ENCODE measurements around the gene AIF1L. TPM values are rescaled to one million over a fixed set of nuclear protein-coding genes. Genes with fewer than 3 reads are reported as not detected.

The AIF1L gene
- total RNA-seq, 1 donor from 2014 or later: 13.2 TPM

GRCh38 chr9:131076347-131077195 is 19.8 kb upstream of the AIF1L start:
- DNase-seq (ENCODE audit: low spot score): no peak

DNA sequence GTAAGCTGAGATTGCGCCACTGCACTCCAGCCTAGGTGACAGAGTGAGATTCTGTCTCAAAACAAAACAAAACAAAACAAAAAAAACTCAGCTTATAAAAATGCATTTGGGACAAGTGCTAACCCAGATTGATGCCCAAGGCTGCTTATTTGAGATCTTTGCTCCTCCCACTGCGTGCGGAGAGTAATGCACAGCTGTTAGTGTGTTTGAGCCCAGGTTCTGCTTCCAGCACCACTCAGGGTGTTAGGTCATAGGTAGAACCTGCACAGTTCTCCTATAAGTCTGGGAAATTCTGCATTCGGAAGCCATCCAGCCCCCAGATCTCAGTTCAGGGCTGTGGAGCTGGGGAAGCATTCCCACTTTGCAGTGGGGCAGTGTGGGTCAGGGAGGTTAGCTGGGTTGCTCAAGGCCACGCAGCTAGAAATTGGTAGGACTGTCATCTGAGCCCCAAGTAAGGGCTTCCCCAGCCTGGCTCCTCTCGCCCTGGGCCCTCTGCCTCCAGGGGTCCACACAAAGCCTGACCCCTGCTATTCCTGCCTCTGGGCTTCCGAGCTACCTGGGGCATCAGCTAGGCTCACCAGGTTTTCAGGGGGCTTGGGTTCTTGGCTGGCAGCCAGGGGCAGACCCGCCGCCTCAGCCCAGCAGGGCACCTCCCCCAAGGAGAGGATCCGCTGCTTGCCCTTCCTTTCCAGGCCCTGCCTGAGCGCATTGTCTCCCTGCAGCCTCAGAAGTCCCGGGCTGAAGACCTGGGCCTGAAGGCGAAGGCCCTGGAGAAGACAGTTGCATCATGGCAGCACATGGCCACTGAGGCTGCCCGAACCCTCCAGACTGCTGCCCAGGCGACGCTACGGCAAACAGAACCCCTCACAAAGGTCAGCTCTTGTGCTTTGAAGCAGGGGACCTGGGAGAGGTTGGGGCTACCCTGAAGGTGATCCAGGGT is 17.6 kb upstream of the AIF1L start:
- no peak for DNase-seq (ENCODE audit: low spot score)

- no peak for DNase-seq (ENCODE audit: low spot score)
These were observed 15.7 kb upstream of the AIF1L start for GRCh38 chr9:131080589-131080988.

GRCh38 chr9:131081868-131082267 is 14.5 kb upstream of the AIF1L start:
- no peak for DNase-seq (ENCODE audit: low spot score)

DNA sequence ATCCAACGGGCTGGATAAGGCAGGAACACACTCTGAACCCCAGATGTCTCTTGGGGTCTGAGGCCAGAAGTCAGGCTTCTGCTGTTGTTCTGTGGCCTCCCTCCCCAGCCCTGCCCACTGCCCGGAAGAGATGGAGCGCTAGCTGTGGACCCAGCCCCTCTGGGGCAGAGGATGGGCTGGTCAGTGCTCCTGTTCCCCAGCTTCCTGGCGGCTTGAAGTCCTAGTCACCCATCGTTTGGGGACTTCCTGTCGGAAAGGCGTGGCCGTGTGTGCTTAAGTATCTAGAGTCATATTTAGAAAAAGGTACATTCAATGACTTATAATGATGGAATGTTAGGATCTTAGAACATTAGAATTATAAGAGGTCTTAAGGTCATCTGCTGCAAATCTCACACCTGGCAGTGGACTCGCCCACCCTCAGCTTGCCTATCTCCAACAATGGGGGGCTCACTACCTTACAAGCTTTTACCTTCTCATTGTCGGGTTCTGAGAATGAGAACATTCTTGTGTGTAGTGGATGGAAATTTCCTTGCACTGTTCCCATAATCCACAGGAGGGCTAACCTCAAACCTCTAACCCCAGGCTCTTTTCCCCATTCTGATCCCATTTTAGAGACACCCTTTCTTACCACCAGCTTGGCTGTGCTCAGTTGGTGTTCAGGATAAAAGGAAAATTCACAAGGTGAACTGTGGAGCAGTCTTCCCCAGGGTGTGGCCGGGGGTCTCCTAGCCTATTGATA is 13.4 kb upstream of the AIF1L start:
- DNase-seq (ENCODE audit: low spot score): no peak

GRCh38 chr9:131084661-131085369 is 11.5 kb upstream of the AIF1L start:
- no peak for DNase-seq (ENCODE audit: low spot score)

DNA sequence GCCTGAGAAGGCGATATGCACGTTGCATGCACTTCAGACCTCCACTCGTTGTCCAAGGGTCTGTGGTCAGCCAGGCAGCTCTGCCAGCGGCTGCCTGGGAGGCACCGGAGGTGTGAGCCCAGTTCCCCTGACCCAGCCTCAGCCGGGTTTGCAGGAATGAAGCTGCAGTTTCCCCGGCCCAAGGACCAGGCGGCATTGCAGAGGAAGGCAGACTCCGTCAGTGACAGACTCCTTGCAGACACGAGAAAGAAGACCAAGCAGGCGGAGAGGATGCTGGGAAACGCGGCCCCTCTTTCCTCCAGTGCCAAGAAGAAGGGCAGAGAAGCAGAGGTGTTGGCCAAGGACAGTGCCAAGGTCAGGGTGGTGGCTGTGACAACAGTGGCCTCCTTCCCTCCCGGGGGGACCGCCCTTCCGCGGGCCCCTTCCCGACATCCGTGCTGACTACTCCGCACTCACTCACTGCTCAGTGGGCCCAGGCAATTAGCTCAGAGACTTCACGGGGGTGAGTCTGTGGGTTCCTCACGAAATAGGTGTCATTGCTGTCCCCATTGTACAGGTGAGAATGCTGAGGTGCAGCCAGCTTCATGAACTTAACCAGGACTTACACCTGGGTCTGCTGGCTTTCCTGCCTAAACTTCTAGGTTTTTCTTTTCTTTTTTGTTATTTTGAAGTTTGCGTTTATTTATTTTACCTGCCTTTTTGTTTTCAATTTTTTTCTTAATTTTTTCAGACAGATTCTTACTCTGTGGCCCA is 10.8 kb upstream of the AIF1L start:
- DNase-seq (ENCODE audit: low spot score): no peak

- DNase-seq (ENCODE audit: low spot score): no peak
These were observed 8.9 kb upstream of the AIF1L start for GRCh38 chr9:131087354-131087893.

DNA sequence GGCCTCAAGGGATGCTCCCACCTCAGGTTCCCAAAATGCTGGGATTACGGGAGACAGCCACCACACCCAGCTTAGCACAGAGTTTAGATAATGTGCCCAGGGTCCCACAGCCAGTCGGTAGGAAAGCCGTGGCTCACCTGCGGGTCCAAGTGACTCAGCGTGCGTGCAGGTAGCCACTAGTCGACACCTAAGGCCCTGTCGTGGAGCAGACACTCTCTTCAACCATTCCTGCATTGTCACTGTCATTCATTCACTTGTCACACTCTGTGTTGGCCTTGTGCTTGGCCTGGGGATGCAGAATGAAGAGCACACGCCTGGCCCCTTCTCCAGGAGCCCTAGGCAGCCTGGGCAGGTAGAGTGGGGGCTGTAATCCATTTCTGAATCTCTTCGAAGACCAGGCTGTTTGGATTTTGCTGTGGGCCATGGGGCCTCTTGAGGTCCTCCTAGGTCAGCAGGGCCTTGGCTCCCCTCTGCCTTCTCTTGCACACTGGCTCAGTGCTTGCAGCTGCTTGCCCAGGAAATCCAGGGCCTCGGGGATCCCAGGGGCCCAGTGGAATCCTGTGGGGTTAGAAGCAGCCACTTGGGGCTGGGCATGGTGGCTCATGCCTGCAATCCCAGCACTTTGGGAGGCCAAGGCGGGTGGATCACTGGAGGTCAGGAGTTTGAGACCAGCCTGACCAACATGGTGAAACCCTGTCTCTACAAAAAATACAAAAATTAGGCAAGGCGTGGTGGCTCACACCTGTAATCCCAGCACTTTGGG is 6.1 kb upstream of the AIF1L start:
- DNase-seq (ENCODE audit: low spot score): no peak

DNA sequence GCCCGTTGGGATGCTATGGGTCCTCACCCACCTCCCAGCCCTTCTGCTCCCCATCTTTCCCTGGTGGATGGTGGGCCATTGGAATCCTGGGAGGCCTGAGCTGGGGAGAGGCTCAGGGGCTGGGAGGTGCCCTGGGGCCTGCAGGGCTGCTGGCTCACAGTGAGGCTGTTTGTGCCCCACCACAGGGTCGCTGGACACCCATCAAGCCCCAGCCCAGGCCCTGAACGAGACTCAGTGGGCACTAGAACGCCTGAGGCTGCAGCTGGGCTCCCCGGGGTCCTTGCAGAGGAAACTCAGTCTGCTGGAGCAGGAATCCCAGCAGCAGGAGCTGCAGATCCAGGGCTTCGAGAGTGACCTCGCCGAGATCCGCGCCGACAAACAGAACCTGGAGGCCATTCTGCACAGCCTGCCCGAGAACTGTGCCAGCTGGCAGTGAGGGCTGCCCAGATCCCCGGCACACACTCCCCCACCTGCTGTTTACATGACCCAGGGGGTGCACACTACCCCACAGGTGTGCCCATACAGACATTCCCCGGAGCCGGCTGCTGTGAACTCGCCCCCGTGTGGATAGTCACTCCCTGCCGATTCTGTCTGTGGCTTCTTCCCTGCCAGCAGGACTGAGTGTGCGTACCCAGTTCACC is 4.9 kb upstream of the AIF1L start:
- no peak for DNase-seq (ENCODE audit: low spot score)

DNA sequence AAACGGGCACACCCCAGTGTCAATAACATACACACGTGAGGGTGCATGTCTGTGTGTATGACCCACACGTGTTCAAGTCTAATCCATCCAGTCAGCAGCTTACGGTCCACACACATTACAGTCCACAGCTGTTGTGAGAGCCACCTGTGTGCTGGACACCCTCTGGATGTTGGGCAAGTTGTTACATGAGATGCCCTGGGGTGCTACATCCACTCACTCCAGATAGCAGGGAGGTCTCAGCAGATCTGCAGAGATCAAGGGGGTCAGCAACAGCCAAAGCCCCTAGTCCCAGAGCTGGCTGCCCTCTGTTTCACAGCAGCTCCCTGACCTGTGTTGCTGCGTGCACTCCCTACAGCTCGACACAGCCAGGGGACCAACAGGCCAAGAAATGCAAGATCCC is 4.3 kb upstream of the AIF1L start:
- DNase-seq (ENCODE audit: low spot score): no peak

GRCh38 chr9:131092548-131093440 is 3.5 kb upstream of the AIF1L start:
- DNase-seq (ENCODE audit: low spot score): no peak

DNA sequence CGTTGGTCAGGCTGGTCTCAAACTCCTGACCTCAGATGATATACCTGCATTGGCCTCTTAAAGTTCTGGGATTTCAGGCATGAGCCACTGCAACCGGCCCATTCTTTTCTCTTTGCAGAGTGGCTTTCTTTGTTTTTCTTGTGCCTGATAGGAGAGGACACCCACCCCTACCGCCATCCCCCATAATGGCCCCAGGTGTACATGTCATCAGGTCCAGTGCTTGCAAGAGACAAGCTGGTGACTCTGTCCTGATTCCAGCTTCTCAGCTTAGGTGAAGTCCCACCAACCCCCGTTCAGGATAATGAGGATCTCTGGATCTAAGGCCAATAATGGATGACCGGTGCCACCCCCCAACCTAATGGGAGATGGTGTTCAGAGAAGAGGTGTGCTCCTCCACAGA is 2.3 kb upstream of the AIF1L start:
- no peak for DNase-seq (ENCODE audit: low spot score)

DNA sequence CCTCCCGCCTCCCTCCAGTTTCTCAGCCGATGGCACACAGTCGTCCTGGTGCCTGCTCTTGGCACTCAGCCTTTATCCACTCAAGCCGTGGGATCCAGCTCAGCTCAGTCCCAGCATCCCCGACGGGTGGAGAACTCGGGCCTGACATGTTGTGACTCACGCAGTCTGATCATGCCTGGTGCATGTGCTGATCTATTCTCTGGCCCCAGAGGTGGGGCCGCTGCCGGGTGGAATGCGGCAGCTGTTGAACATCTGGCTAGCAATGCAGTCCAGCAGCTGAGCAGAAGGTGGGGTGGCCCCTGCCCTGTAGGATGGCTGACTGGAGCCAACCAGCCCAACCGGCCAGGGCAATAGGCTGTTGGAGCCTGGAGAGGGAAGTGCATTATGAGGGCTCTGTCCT is 1.7 kb upstream of the AIF1L start:
- DNase-seq (ENCODE audit: low spot score): peak; percentile 53

- DNase-seq (ENCODE audit: low spot score): no peak
These were observed 564 bp upstream of the AIF1L start for GRCh38 chr9:131095666-131096268.

DNA sequence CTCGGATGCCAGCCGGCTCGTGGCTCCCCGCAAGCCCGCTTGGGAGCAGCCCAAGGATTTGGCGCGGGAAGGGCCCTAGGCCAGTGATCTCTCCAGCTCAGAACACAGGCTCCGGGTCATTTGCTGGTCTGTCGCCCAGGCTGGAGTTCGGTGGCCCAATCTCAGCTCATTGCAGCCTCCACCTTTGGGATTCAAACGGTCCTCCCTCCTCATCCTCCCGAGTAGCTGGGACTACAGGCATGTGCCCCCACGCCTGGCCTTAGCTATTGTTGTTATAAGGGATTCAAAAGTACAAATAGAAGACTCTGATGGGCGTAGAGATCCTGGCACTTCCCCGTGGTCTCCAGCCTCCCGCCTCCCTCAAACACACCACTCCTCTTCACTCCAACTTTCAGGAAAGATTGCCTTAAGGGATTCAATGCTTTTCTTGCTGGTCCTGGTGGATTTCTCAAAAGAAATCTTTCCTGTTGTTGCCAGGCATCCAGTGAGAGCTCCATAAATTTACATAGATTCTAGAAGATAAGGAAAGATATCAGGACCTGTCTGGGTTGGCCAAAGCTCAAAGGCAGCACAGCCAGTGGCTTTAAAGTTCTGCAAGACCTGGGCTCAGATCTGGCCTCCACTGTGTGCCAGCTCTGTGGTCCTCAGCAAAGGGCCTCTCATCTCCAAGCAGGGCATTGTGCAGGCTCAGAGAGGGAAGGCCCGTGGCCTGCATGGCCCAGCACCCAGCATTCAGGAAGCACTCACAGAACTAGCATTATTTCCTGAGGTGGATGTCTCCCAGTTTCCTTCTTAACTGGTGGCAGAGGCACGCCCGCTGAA is 1.0 kb downstream of the AIF1L start:
- no peak for DNase-seq (ENCODE audit: low spot score)

DNA sequence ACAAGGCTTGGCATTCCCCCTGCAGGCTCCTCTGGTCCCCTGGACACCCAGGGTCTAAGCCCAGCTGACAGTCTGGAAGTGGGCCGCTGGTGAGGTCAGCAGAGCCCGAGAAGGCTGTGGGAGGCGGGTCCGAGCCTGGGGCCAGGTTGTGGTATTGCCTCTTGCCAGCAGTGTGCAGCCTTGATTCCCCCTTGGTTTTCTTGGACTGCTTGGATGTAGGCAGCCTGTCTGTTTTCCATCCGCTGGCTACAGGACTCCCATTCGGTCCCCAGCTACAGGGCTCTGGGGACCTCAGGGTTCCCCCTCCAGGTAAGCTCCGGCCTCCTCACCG is 1.6 kb downstream of the AIF1L start:
- no peak for DNase-seq (ENCODE audit: low spot score)

All from ureter (tissue), 1 donor.